ENCODE measurements around the gene KRT73. TPM values are rescaled to one million over a fixed set of nuclear protein-coding genes. Genes with fewer than 3 reads are reported as not detected.

KRT73 gene
- total and polyA plus RNA-seq, 2 of the 8 experiments (the other 6 are each of a cell fraction or from before 2014, with no cell fraction given) = not detected

DNA sequence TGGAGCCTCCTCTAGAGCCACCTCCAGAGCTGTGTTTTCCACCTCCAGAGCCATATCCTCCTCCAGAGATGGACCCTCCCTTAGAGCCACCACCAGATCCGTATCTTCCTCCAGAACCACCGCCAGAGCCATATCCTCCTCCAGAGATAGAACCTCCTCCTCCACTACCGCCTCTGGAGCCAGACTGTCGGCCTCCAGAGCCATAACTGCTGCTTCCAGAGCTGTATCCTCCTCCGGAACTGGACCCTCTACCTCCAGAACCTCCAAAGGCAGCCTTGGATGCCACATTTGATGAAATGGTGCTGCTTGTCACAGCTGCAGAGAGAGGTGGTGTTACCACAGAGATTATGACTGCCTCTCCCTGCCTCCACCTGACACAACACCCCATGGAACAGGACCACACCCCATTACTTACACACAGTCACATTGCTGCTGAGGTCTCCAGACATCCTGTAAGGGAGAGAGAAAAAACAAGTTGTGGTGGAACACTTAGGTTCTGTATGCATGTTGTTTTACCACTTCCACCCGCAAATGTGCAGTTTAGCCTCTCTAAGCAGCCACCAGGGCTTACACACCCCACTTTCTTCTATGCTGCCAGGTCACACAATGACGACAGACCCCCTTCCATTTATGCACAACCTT is 26.9 kb upstream of the KRT73 start:
- no peaks in the 10 kb centered on the region for H3K79me1 ChIP-seq (ENCODE audit: low read depth, low read length)
- H3K9me3 ChIP-seq (ENCODE audit: insufficient read depth in 2 of 2, low read depth in 1 of 2, low read length in 1 of 2) = no peaks in the 10 kb centered on the region
- ChIA-PET POLR2A (ENCODE audit: partially characterized antibody) (no interaction called here), CTCF (ENCODE audit: partially characterized antibody) (interaction anchor here (0.6 to 1.3 kb wide), 5 partner anchors 11 to 430 kb away, joined by 3 to 4 read pairs (median 3); no protein-coding TSS in a partner anchor)
- no peak overlapping the region for H3K4me2 ChIP-seq (ENCODE audit: insufficient read depth in 1 of 2, low read depth in 2 of 2, low read length in 2 of 2)
- H3K23me2 ChIP-seq (ENCODE audit: low read depth, low read length) = no peaks in the 10 kb centered on the region
- H2AFZ ChIP-seq (ENCODE audit: low read length) = no peak overlapping the region
- H3K79me2 ChIP-seq (ENCODE audit: control insufficient read depth in 1 of 2, insufficient read depth in 2 of 2, low read length in 2 of 2) = no peaks in the 10 kb centered on the region
- no peak overlapping the region for H4K8ac ChIP-seq (ENCODE audit: extremely low read depth, insufficient read depth, low read length)
- H3K27ac ChIP-seq (ENCODE audit: low read depth, low read length) = no peak overlapping the region
- H2BK20ac ChIP-seq (ENCODE audit: low read length) = no peak overlapping the region
- H3K9ac ChIP-seq (replicated peaks in 1 of 4; ENCODE audit: extremely low read depth in 1 of 4, low read depth in 3 of 4, low read length in 3 of 4) = no peak overlapping the region
- no peak overlapping the region for H3K14ac ChIP-seq (ENCODE audit: insufficient read length)
- no peak overlapping the region for H3K4ac ChIP-seq (replicated peaks; ENCODE audit: insufficient read length, low read depth, low read length)
- H3K4me3 ChIP-seq (ENCODE audit: extremely low read depth in 1 of 4, insufficient read depth in 2 of 4, low read depth in 3 of 4, low read length in 4 of 4) = no peak overlapping the region
- H3K56ac ChIP-seq (replicated peaks; ENCODE audit: insufficient read length, low read depth, low read length) = no peak overlapping the region
- no peak for FAIRE-seq
- H2BK15ac ChIP-seq (ENCODE audit: low read length) = no peak overlapping the region
- DNase-seq (ENCODE audit: low read depth in 1 of 2, low spot score in 2 of 2) = peak in 1 of 2 experiments; percentile 24
- H3K27me3 ChIP-seq (replicated peaks in 1 of 4; ENCODE audit: control insufficient read depth in 3 of 4, extremely low read depth in 1 of 4, insufficient read depth in 3 of 4, low read length in 3 of 4) = peaks cover 0 to 5% (median 0%) of the 10 kb centered on the region in 4 experiments; a peak in 1 of 7 replicates
- no peak overlapping the region for H2BK12ac ChIP-seq (ENCODE audit: low read depth, low read length)
- H2BK120ac ChIP-seq (replicated peaks; ENCODE audit: low read depth, low read length) = no peak overlapping the region
- H3K23ac ChIP-seq (ENCODE audit: insufficient read length) = no peak overlapping the region
- H2AK5ac ChIP-seq (ENCODE audit: low read depth, low read length) = no peak overlapping the region
- H3K18ac ChIP-seq (ENCODE audit: extremely low read depth, low read length) = no peak overlapping the region
- no peak overlapping the region for H2BK5ac ChIP-seq (ENCODE audit: low read depth, low read length)
- no peaks in the 10 kb centered on the region for H4K20me1 ChIP-seq (replicated peaks in 1 of 2; ENCODE audit: control insufficient read depth in 1 of 2, insufficient read depth in 2 of 2, low read length in 2 of 2)
- no peaks in the 10 kb centered on the region for H3K36me3 ChIP-seq (ENCODE audit: control insufficient read depth in 2 of 4, insufficient read depth in 4 of 4, low read length in 3 of 4)
- H4K5ac ChIP-seq (ENCODE audit: insufficient read length, low read depth, low read length) = no peak overlapping the region
- no peaks in the 10 kb centered on the region for H3K4me1 ChIP-seq (replicated peaks in 1 of 4; ENCODE audit: control insufficient read depth in 3 of 4, insufficient read depth in 4 of 4, low read length in 3 of 4)
- H4K91ac ChIP-seq (replicated peaks; ENCODE audit: insufficient read length, low read length) = no peak overlapping the region
- 87% methylated on average over 7 of the region's 7 CpGs; no CpG with 5 or more reads in 1 of the 2 experiments for WGBS, 2 experiments (ENCODE audit: extremely low coverage in 1 of 2, insufficient coverage in 1 of 2, insufficient read length in 1 of 2, insufficient replicate concordance in 2 of 2, low coverage in 1 of 2, low lambda C conversion rate in 2 of 2, missing lambda C conversion rate in 1 of 2)
- TF ChIP-seq RXRA (IDR thresholded peaks at IDR 0.05; ENCODE audit: insufficient read depth, low read depth, low read length) (no peak), MAFK (IDR thresholded peaks at IDR 0.05; ENCODE audit: low read depth, low read length) (no peak), RBBP5 (IDR thresholded peaks at IDR 0.05; ENCODE audit: borderline replicate concordance, low read depth, low read length) (no peak), EZH2 (IDR thresholded peaks at IDR 0.05; ENCODE audit: low read depth, low read length, severe bottlenecking) (no peak), RFX5 (IDR thresholded peaks at IDR 0.05; ENCODE audit: borderline replicate concordance, low read depth, low read length) (no peak), BACH1 (IDR thresholded peaks at IDR 0.05; ENCODE audit: low read length) (no peak), CTBP2 (IDR thresholded peaks at IDR 0.05; ENCODE audit: borderline replicate concordance, insufficient read depth, insufficient read length, low read length) (no peak), RNF2 (IDR thresholded peaks at IDR 0.05; ENCODE audit: borderline replicate concordance, low read depth, low read length, missing control alignments, poor library complexity, severe bottlenecking) (no peak), YY1 (IDR thresholded peaks at IDR 0.05; ENCODE audit: low read depth, low read length) (no peak), SP2 (IDR thresholded peaks at IDR 0.05; ENCODE audit: low read length) (no peak), CHD1 (IDR thresholded peaks at IDR 0.05; ENCODE audit: low read depth, low read length) (no peak)
- TF ChIP-seq, protein P1, sequence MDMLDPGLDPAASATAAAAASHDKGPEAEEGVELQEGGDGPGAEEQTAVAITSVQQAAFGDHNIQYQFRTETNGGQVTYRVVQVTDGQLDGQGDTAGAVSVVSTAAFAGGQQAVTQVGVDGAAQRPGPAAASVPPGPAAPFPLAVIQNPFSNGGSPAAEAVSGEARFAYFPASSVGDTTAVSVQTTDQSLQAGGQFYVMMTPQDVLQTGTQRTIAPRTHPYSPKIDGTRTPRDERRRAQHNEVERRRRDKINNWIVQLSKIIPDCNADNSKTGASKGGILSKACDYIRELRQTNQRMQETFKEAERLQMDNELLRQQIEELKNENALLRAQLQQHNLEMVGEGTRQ (IDR thresholded peaks at IDR 0.05; ENCODE audit: low read length) = no peak

All from H1 (cell line).